Measurements from ENCODE around the gene MAPK12. TPM values are rescaled to one million over a fixed set of nuclear protein-coding genes. Genes with fewer than 3 reads are reported as not detected.

MAPK12 gene
- total and polyA plus RNA-seq, 2 donors (not counting 1 experiment from before 2014, with no cell fraction given), result 6.5 to 7.8 TPM

- H3K4me3 Mint-ChIP-seq, result peak overlapping the region; percentile 45
- H3K9ac ChIP-seq (ENCODE audit: low read length), result no peak overlapping the region
- no peaks in the 10 kb centered on the region for H3K36me3 ChIP-seq (replicated peaks in 1 of 2; ENCODE audit: control extremely low read depth in 1 of 2, control insufficient read depth in 1 of 2, extremely low read depth in 1 of 2, insufficient read depth in 2 of 2, low read length in 1 of 2)
- no peaks in the 10 kb centered on the region for H3K9me3 Mint-ChIP-seq (ENCODE audit: insufficient read depth)
- peaks cover 10% of the 10 kb centered on the region for H3K27me3 Mint-ChIP-seq
- no peak overlapping the region for H3K4me3 ChIP-seq (ENCODE audit: control extremely low read depth in 1 of 5, extremely low read depth in 1 of 5, insufficient read depth in 1 of 5, low read depth in 2 of 5, low read length in 4 of 5)
- no peak overlapping the region for H3K27ac ChIP-seq (ENCODE audit: low read length in 2 of 2)
- no peak for DNase-seq
- WGBS (ENCODE audit: insufficient coverage), result 59% methylated on average over 4 of the region's 11 CpGs
- ChIA-PET CTCF (interaction anchor here (3.8 kb wide), 1 partner anchor 8 kb away, joined by 22 read pairs; the partner anchor contains the start of gene HDAC10), POLR2A (no interaction called here)
- TF ChIP-seq CTCF (IDR thresholded peaks at IDR 0.05) (no peak), EZH2 (IDR thresholded peaks at IDR 0.05; ENCODE audit: borderline replicate concordance, insufficient read depth, low read depth, low read length, poor library complexity, severe bottlenecking) (no peak)
- no peaks in the 10 kb centered on the region for H3K9me3 ChIP-seq (ENCODE audit: control extremely low read depth in 1 of 3, control insufficient read depth in 2 of 3, insufficient read depth in 1 of 3, low read length in 2 of 3)
- H3K4me1 ChIP-seq (ENCODE audit: control insufficient read depth in 2 of 2, insufficient read depth in 2 of 2, low read length in 2 of 2), result peaks cover 17 to 21% of the 10 kb centered on the region in 2 donors
- H3K27me3 ChIP-seq (replicated peaks in 1 of 4; ENCODE audit: control extremely low read depth in 1 of 4, control insufficient read depth in 3 of 4, insufficient read depth in 4 of 4, low read length in 3 of 4), result peaks cover 0 to 31% (median 8%) of the 10 kb centered on the region in 4 experiments
- no peak overlapping the region for H2AFZ ChIP-seq (ENCODE audit: insufficient read depth, low read depth, low read length, poor library complexity, severe bottlenecking)
- H3K27ac Mint-ChIP-seq, result no peak overlapping the region
- peaks cover 13% of the 10 kb centered on the region for H3K4me1 Mint-ChIP-seq
- intact Hi-C loops (cut with micrococcal nuclease), result no loop called here
- ATAC-seq (ENCODE audit: low read depth), result no peak
- no peaks in the 10 kb centered on the region for H4K20me1 ChIP-seq (ENCODE audit: control insufficient read depth, insufficient read depth, low read length, poor library complexity, severe bottlenecking)
- H3K4me2 ChIP-seq (replicated peaks; ENCODE audit: low read depth, low read length, poor library complexity, severe bottlenecking), result peak overlapping the region; percentile 70
- no peaks in the 10 kb centered on the region for H3K79me2 ChIP-seq (ENCODE audit: control insufficient read depth, insufficient read depth, low read length)
Observed at GRCh38 chr22:50260434-50260800, 1.1 kb downstream of the MAPK12 start.

GRCh38 chr22:50259302-50259701, 2.2 kb downstream of the MAPK12 start:
- WGBS (ENCODE audit: insufficient coverage), result 89% methylated on average over 14 of the region's 15 CpGs
- no peaks in the 10 kb centered on the region for H3K36me3 ChIP-seq (replicated peaks in 1 of 2; ENCODE audit: control extremely low read depth in 1 of 2, control insufficient read depth in 1 of 2, extremely low read depth in 1 of 2, insufficient read depth in 2 of 2, low read length in 1 of 2)
- H3K9ac ChIP-seq (ENCODE audit: low read length), result no peak overlapping the region
- no peak overlapping the region for H3K4me2 ChIP-seq (replicated peaks; ENCODE audit: low read depth, low read length, poor library complexity, severe bottlenecking)
- H2AFZ ChIP-seq (ENCODE audit: insufficient read depth, low read depth, low read length, poor library complexity, severe bottlenecking), result no peak overlapping the region
- intact Hi-C loops (cut with micrococcal nuclease), result no loop called here
- H4K20me1 ChIP-seq (ENCODE audit: control insufficient read depth, insufficient read depth, low read length, poor library complexity, severe bottlenecking), result no peaks in the 10 kb centered on the region
- no peaks in the 10 kb centered on the region for H3K79me2 ChIP-seq (ENCODE audit: control insufficient read depth, insufficient read depth, low read length)
- POLR2A ChIA-PET, result no interaction called here
- Mint-ChIP-seq H3K27me3 (peaks cover 10% of the 10 kb centered on the region), H3K4me3 (peak overlapping the region; percentile 37), H3K9me3 (ENCODE audit: insufficient read depth) (no peaks in the 10 kb centered on the region), H3K27ac (no peak overlapping the region), H3K4me1 (peaks cover 13% of the 10 kb centered on the region)
- peaks cover 17 to 21% of the 10 kb centered on the region in 2 donors for H3K4me1 ChIP-seq (ENCODE audit: control insufficient read depth in 2 of 2, insufficient read depth in 2 of 2, low read length in 2 of 2)
- peaks cover 0 to 31% (median 8%) of the 10 kb centered on the region in 4 experiments for H3K27me3 ChIP-seq (replicated peaks in 1 of 4; ENCODE audit: control extremely low read depth in 1 of 4, control insufficient read depth in 3 of 4, insufficient read depth in 4 of 4, low read length in 3 of 4)
- ATAC-seq (ENCODE audit: low read depth) (no peak), DNase-seq (no peak)
- CTCF ChIA-PET, result no interaction called here
- TF ChIP-seq EZH2 (IDR thresholded peaks at IDR 0.05; ENCODE audit: borderline replicate concordance, insufficient read depth, low read depth, low read length, poor library complexity, severe bottlenecking) (no peak), CTCF (IDR thresholded peaks at IDR 0.05) (no peak)
- H3K4me3 ChIP-seq (ENCODE audit: control extremely low read depth in 1 of 5, extremely low read depth in 1 of 5, insufficient read depth in 1 of 5, low read depth in 2 of 5, low read length in 4 of 5), result no peak overlapping the region
- H3K27ac ChIP-seq (ENCODE audit: low read length in 2 of 2), result no peak overlapping the region
- no peaks in the 10 kb centered on the region for H3K9me3 ChIP-seq (ENCODE audit: control extremely low read depth in 1 of 3, control insufficient read depth in 2 of 3, insufficient read depth in 1 of 3, low read length in 2 of 3)

Data from B cell (primary cell).